GM23338 (cell line): ENCODE results near the gene TSPOAP1. TPM values are rescaled to one million over a fixed set of nuclear protein-coding genes. Genes with fewer than 3 reads are reported as not detected.

Source experiments
- ATAC-seq: fragments of 200-7000 bp; cut with Tn5 transposase; 3 replicates; pipeline ENCODE4 v1.9.1; 2020
- DNase-seq: peaks from one replicate; pipeline ENCODE4 v3.0.0-alpha.2; 2015; ENCODE audit warnings: low spot score
- H2AFZ ChIP-seq: fragments of 200-600 bp; sonication (generic); 2 replicates; pipeline ENCODE4 v1.8.0; 2016; ENCODE audit warnings: antibody characterized with exemption, mild to moderate bottlenecking, moderate library complexity
- H3F3A ChIP-seq: fragments of 200-600 bp; sonication (generic); replicated peaks from 2 replicates; pipeline ENCODE4 v1.8.0; 2017; ENCODE audit warnings: antibody characterized with exemption, mixed run types, low read depth
- H3K27ac ChIP-seq: fragments of 200-600 bp; sonication (generic); 2 replicates; pipeline ENCODE4 v1.6.1; 2016; ENCODE audit warnings: low read depth
- H3K27me3 ChIP-seq: fragments of 200-600 bp; sonication (generic); 2 replicates; pipeline ENCODE4 v1.8.0; 2016; ENCODE audit warnings: mild to moderate bottlenecking, mixed run types, moderate library complexity; ENCODE audit not compliant: insufficient read depth
- H3K36me3 ChIP-seq: fragments of 200-600 bp; sonication (generic); 2 replicates; pipeline ENCODE4 v1.8.0; 2016; ENCODE audit warnings: mild to moderate bottlenecking; ENCODE audit not compliant: insufficient read depth
- H3K4me1 ChIP-seq: fragments of 200-600 bp; sonication (generic); 2 replicates; pipeline ENCODE4 v1.8.0; 2016; ENCODE audit warnings: mild to moderate bottlenecking, moderate library complexity; ENCODE audit not compliant: insufficient read depth
- H3K4me2 ChIP-seq: fragments of 200-600 bp; sonication (generic); 2 replicates; pipeline ENCODE4 v1.7.1; 2017; ENCODE audit warnings: mixed run types
- H3K4me3 ChIP-seq: fragments of 200-600 bp; sonication (generic); 2 replicates; pipeline ENCODE4 v1.6.1; 2016; ENCODE audit warnings: mixed run types
- H3K79me2 ChIP-seq: fragments of 200-600 bp; sonication (generic); replicated peaks from 2 replicates; pipeline ENCODE4 v1.8.0; 2017; ENCODE audit warnings: mild to moderate bottlenecking; ENCODE audit not compliant: insufficient read depth
- H3K9me2 ChIP-seq: fragments of 200-600 bp; sonication (generic); 2 replicates; pipeline ENCODE4 v1.8.0; 2017; ENCODE audit not compliant: insufficient read depth
- H4K20me1 ChIP-seq: fragments of 200-600 bp; sonication (generic); replicated peaks from 2 replicates; pipeline ENCODE4 v1.8.0; 2017; ENCODE audit warnings: mild to moderate bottlenecking; ENCODE audit not compliant: insufficient read depth
- H3K27ac Mint-ChIP-seq: 2 replicates; pipeline ENCODE4 v1.8.0; 2020; ENCODE audit warnings: inconsistent platforms, mild to moderate bottlenecking, moderate library complexity, mixed read lengths
- H3K27me3 Mint-ChIP-seq: 3 replicates; pipeline ENCODE4 v1.8.0; 2022; ENCODE audit warnings: low read depth, mild to moderate bottlenecking, moderate library complexity, mixed read lengths, inconsistent platforms; ENCODE audit not compliant: insufficient read depth, poor library complexity
- H3K36me3 Mint-ChIP-seq: 3 replicates; pipeline ENCODE4 v1.8.0; 2021; ENCODE audit warnings: low read depth, mild to moderate bottlenecking, inconsistent platforms, moderate library complexity, mixed read lengths
- H3K4me1 Mint-ChIP-seq: 3 replicates; pipeline ENCODE4 v1.8.0; 2020; ENCODE audit warnings: mild to moderate bottlenecking, inconsistent platforms, mixed read lengths
- H3K4me3 Mint-ChIP-seq: 3 replicates; pipeline ENCODE4 v1.8.0; 2021; ENCODE audit warnings: moderate library complexity, mild to moderate bottlenecking, inconsistent platforms, mixed read lengths
- H3K9me3 Mint-ChIP-seq: 3 replicates; pipeline ENCODE4 v1.8.0; 2020; ENCODE audit warnings: moderate library complexity, mild to moderate bottlenecking, inconsistent platforms, mixed read lengths
- CREB1 ChIP-seq: fragments of 250-450 bp; sonication (Bioruptor Pico); IDR thresholded peaks from 2 replicates; pipeline ENCODE4 v1.5.0; 2020; ENCODE audit warnings: low read depth, mild to moderate bottlenecking, moderate library complexity
- EZH2 ChIP-seq: fragments of 200-600 bp; sonication (generic); IDR thresholded peaks from one replicate; pipeline ENCODE4 v1.8.0; 2017; ENCODE audit warnings: antibody characterized with exemption, mild to moderate bottlenecking, low read depth; ENCODE audit not compliant: unreplicated experiment
- EZH2phosphoT487 ChIP-seq: fragments of 200-600 bp; sonication (generic); IDR thresholded peaks from one replicate; pipeline ENCODE4 v1.8.1; 2018; ENCODE audit warnings: antibody characterized with exemption; ENCODE audit not compliant: unreplicated experiment
- JUNB ChIP-seq: IDR thresholded peaks from one replicate; pipeline ENCODE4 v1.6.1; 2016; ENCODE audit warnings: antibody characterized with exemption; ENCODE audit not compliant: unreplicated experiment
- NANOG ChIP-seq: IDR thresholded peaks from 2 replicates; pipeline ENCODE4 v1.6.1; 2016; ENCODE audit warnings: antibody characterized with exemption, borderline replicate concordance
- POLR2AphosphoS5 ChIP-seq: IDR thresholded peaks from 2 replicates; pipeline ENCODE4 v1.6.1; 2016; ENCODE audit warnings: antibody characterized with exemption, low read depth
- REST ChIP-seq: IDR thresholded peaks from one replicate; pipeline ENCODE4 v1.6.1; 2018; ENCODE audit warnings: antibody characterized with exemption; ENCODE audit not compliant: unreplicated experiment
- STAT1 ChIP-seq: IDR thresholded peaks from one replicate; pipeline ENCODE4 v1.6.1; 2016; ENCODE audit warnings: antibody characterized with exemption; ENCODE audit not compliant: unreplicated experiment
- ZNF114 ChIP-seq: fragments of 250-450 bp; sonication (Bioruptor Pico); IDR thresholded peaks from 2 replicates; pipeline ENCODE4 v1.5.0; 2020; ENCODE audit warnings: mild to moderate bottlenecking, moderate library complexity
- ZNF331 ChIP-seq: fragments of 250-450 bp; sonication (Bioruptor Pico); IDR thresholded peaks from 2 replicates; pipeline ENCODE4 v1.5.0; 2020; ENCODE audit warnings: low read depth, mild to moderate bottlenecking, moderate library complexity
- ZNF462 ChIP-seq: fragments of 250-450 bp; sonication (Bioruptor Pico); IDR thresholded peaks from 2 replicates; pipeline ENCODE4 v1.5.0; 2020; ENCODE audit warnings: mild to moderate bottlenecking, moderate library complexity
- polyA plus RNA-seq: library from polyadenylated mRNA; unstranded; fragments of >200 nt; fragmentation: Nextera tagmentation; extraction: Ambion mirVana; gene quantifications from 2 replicates; pipeline ENCODE4 v1.2.1, GENCODE V29; 2016
- total RNA-seq: library from RNA; depleted of rRNA; stranded (reverse); fragments of >200 nt; shearing (Covaris generic); gene quantifications from 2 replicates; pipeline ENCODE4 v1.2.3, GENCODE V29; 2014
- TF ChIP-seq, protein P1 (sequence below), 2 experiments: fragments of 200-600 bp in 1 of 2; sonication (generic) in 1 of 2; conservative IDR thresholded peaks; 2 replicates each; pipeline versions ENCODE4 v1.5.1 to v1.6.1; 2016 to 2017; ENCODE audit warnings: antibody characterized with exemption in 2 of 2, low read depth in 2 of 2, mild to moderate bottlenecking in 2 of 2, moderate library complexity in 1 of 2
- TF ChIP-seq, protein P2 (sequence below): IDR thresholded peaks from 2 replicates; pipeline ENCODE4 v1.6.1; 2016; ENCODE audit warnings: antibody characterized with exemption

Gene TSPOAP1
- total and polyA plus RNA-seq, 2 experiments from 2014 or later: 7.3 to 11.8 TPM

- peaks cover 22% of the 10 kb centered on the region for H3K27me3 Mint-ChIP-seq
- Histone ChIP-seq H3K9me2 (0 out of 2 replicates have a peak, but pooled peaks cover under 1% of the 10 kb centered on the region), H4K20me1 (no peaks in the 10 kb centered on the region), H3K4me3 (peak overlapping the region; percentile 36; the same call in 1 of the 2 replicates), H3K27ac (peak overlapping the region; percentile 94), H3K79me2 (no peaks in the 10 kb centered on the region), H3K27me3 (no peaks in the 10 kb centered on the region), H3K4me2 (peak overlapping the region; percentile 81), H3K36me3 (no peaks in the 10 kb centered on the region), H2AFZ (no peak overlapping the region), H3K4me1 (peaks cover 25% of the 10 kb centered on the region), H3F3A (0 out of 2 replicates have a peak, but pooled peaks cover 3% of the 10 kb centered on the region)
- peak overlapping the region; percentile 93 for H3K27ac Mint-ChIP-seq
- H3K9me3 Mint-ChIP-seq: no peaks in the 10 kb centered on the region
- TF ChIP-seq, protein P1, sequence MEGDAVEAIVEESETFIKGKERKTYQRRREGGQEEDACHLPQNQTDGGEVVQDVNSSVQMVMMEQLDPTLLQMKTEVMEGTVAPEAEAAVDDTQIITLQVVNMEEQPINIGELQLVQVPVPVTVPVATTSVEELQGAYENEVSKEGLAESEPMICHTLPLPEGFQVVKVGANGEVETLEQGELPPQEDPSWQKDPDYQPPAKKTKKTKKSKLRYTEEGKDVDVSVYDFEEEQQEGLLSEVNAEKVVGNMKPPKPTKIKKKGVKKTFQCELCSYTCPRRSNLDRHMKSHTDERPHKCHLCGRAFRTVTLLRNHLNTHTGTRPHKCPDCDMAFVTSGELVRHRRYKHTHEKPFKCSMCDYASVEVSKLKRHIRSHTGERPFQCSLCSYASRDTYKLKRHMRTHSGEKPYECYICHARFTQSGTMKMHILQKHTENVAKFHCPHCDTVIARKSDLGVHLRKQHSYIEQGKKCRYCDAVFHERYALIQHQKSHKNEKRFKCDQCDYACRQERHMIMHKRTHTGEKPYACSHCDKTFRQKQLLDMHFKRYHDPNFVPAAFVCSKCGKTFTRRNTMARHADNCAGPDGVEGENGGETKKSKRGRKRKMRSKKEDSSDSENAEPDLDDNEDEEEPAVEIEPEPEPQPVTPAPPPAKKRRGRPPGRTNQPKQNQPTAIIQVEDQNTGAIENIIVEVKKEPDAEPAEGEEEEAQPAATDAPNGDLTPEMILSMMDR (conservative IDR thresholded peaks at IDR 0.05; ENCODE audit: low read depth in 2 of 2): no peak
- TF ChIP-seq NANOG (no peak), STAT1 (no peak), POLR2AphosphoS5 (no peak), JUNB (no peak), REST (no peak), ZNF462 (no peak), ZNF331 (CRISPR knock-in tag) (no peak), CREB1 (CRISPR knock-in tag) (no peak), ZNF114 (CRISPR knock-in tag) (no peak), EZH2 (no peak), EZH2phosphoT487 (no peak)
- TF ChIP-seq, protein P2, sequence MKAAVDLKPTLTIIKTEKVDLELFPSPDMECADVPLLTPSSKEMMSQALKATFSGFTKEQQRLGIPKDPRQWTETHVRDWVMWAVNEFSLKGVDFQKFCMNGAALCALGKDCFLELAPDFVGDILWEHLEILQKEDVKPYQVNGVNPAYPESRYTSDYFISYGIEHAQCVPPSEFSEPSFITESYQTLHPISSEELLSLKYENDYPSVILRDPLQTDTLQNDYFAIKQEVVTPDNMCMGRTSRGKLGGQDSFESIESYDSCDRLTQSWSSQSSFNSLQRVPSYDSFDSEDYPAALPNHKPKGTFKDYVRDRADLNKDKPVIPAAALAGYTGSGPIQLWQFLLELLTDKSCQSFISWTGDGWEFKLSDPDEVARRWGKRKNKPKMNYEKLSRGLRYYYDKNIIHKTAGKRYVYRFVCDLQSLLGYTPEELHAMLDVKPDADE: no peak
- peaks cover 45% of the 10 kb centered on the region for H3K4me1 Mint-ChIP-seq
- H3K36me3 Mint-ChIP-seq: no peaks in the 10 kb centered on the region
- ATAC-seq: no peak
- peak overlapping the region; percentile 23; the same call in 1 of the 3 replicates for H3K4me3 Mint-ChIP-seq
- DNase-seq: peak; percentile 17
Measured at GRCh38 chr17:58337210-58337599, 8.6 kb upstream of the TSPOAP1 start.
